ENCODE data around the gene ZNF451. TPM values are rescaled to one million over a fixed set of nuclear protein-coding genes. Genes with fewer than 3 reads are reported as not detected.
A peak's percentile ranks its signal among the peaks of the same experiment; 100 is the strongest.

The ZNF451 gene
- total and polyA plus RNA-seq, 12 donors, result 4.9 to 33.2 (median 26.2) TPM

- no peak for TF ChIP-seq CTCF (IDR thresholded peaks at IDR 0.05)
- intact Hi-C loops (cut with DNase I), result loop anchor here in 6 of 10 donors (5.0 to 10.0 kb wide), 6 partner anchors 49 to 268 kb away; partner anchors contain the start of genes PRIM2 (in 6 of the 6), RAB23 (in 3 of the 6) and KIAA1586 (in 1 of the 6)
- WGBS, 2 donors, result 8 to 12% methylated on average over 19 of the region's 19 CpGs
Measured at GRCh38 chr6:57173056-57173885, 83.3 kb downstream of the ZNF451 start.

DNA sequence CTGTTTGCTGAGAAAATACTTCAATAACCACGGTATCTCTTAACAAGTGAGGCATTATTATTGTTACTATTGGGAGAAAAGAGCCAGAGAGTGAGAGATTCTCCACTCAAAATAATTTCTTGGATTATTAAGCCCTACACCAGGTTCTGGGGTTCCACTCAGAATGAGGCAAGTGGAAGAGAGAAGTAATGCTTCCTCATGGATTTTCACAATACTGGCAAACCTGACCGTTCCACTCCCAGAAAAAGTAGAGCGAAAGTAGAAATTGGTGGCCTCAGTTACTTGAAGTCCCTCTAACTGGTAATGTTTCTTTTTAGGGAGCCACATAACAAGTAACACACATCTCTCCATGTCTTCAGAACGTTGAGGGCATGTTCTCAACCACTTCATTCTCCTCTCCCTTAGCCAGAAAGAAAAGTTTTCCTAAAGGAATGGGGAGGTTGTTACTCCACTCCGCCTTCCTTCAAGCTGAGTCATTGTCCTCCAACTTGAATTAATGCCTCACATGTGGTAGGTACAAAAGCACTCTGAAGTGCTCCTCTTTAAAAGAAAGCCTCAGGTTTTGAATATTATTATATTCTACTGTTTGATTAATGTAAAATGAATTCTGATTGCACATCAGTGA is 84.0 kb downstream of the ZNF451 start:
- Histone ChIP-seq H3K27ac (peak overlapping the region in 8 of 10 donors; percentile 46 to 98 (median 91)), H3K4me3 (peak overlapping the region in 9 of 10 donors; percentile 57 to 80 (median 76)), H3K36me3 (peaks cover 0 to 9% (median 0%) of the 10 kb centered on the region in 9 donors), H3K27me3 (no peaks in the 10 kb centered on the region), H3K4me1 (peaks cover 3 to 49% (median 23%) of the 10 kb centered on the region in 9 donors), H3K9me3 (no peaks in the 10 kb centered on the region)
- intact Hi-C loops (cut with DNase I), result loop anchor here in 6 of 10 donors (5.0 to 10.0 kb wide), 6 partner anchors 48 to 269 kb away; partner anchors contain the start of genes PRIM2 (in 6 of the 6), RAB23 (in 3 of the 6) and KIAA1586 (in 1 of the 6)
- ATAC-seq, result no peak
- DNase-seq, result no peak
- 62 to 65% methylated on average over 5 of the region's 5 CpGs for WGBS, 2 donors
- no peak for TF ChIP-seq CTCF (IDR thresholded peaks at IDR 0.05)

More at GRCh38 chr6:57173056-57173885, 83.3 kb downstream of the ZNF451 start:
- Histone ChIP-seq H3K27ac (peak overlapping the region; percentile 88 to 98 (median 91)), H3K9me3 (no peaks in the 10 kb centered on the region), H3K36me3 (peaks cover 0 to 16% (median 0%) of the 10 kb centered on the region in 9 donors), H3K4me1 (peaks cover 1 to 42% (median 23%) of the 10 kb centered on the region in 9 donors), H3K27me3 (no peaks in the 10 kb centered on the region), H3K4me3 (peak overlapping the region; percentile 57 to 80 (median 76))
- ATAC-seq (peak in 3 of 8 donors; percentile 18 to 48 (median 21)), DNase-seq (no peak)

GRCh38 chr6:57174511-57174907 is 84.5 kb downstream of the ZNF451 start:
- peak overlapping the region in 8 of 10 donors; percentile 46 to 98 (median 91) for H3K27ac ChIP-seq
- no peaks in the 10 kb centered on the region for H3K9me3 ChIP-seq
- peak overlapping the region in 6 of 10 donors; percentile 69 to 80 (median 77) for H3K4me3 ChIP-seq

More at GRCh38 chr6:57174511-57174907, 84.5 kb downstream of the ZNF451 start:
- Histone ChIP-seq H3K27me3 (no peaks in the 10 kb centered on the region), H3K4me1 (peaks cover 3 to 54% (median 24%) of the 10 kb centered on the region in 9 donors), H3K36me3 (peaks cover 0 to 4% (median 0%) of the 10 kb centered on the region in 9 donors)
- TF ChIP-seq CTCF (IDR thresholded peaks at IDR 0.05), result no peak
- intact Hi-C loops (cut with DNase I), result loop anchor here in 6 of 10 donors (5.0 to 10.0 kb wide), 6 partner anchors 48 to 270 kb away; partner anchors contain the start of genes PRIM2 (in 6 of the 6), RAB23 (in 3 of the 6) and KIAA1586 (in 1 of the 6)
- DNase-seq (no peak), ATAC-seq (no peak)
- WGBS, 2 donors, result 92 to 93% methylated on average over 3 of the region's 3 CpGs

All from heart right ventricle (tissue), 16 donors.